Osteoblast (primary cell): ENCODE results near the gene TOP3B. TPM values are rescaled to one million over a fixed set of nuclear protein-coding genes. Genes with fewer than 3 reads are reported as not detected.

Experiments
- DNase-seq: peaks from one replicate; pipeline ENCODE4 v3.0.0; 2011; ENCODE audit warnings: low spot score, mixed read lengths; ENCODE audit not compliant: insufficient read length; ENCODE audit errors: missing footprints
- H2AFZ ChIP-seq: 2 replicates; pipeline ENCODE4 v1.6.0; 2011; ENCODE audit warnings: mild to moderate bottlenecking, low read length
- H3K27ac ChIP-seq: 2 replicates; pipeline ENCODE4 v1.5.1; 2011; ENCODE audit warnings: mild to moderate bottlenecking, low read depth, low read length, moderate library complexity
- H3K27me3 ChIP-seq: 2 replicates; pipeline ENCODE4 v1.6.0; 2012; ENCODE audit warnings: mild to moderate bottlenecking, control low read depth, inconsistent platforms, low read length, moderate library complexity; ENCODE audit not compliant: insufficient read depth
- H3K36me3 ChIP-seq: 2 replicates; pipeline ENCODE4 v1.5.1; 2011; ENCODE audit warnings: mild to moderate bottlenecking, low read length, control low read depth, moderate library complexity; ENCODE audit not compliant: insufficient read depth
- H3K4me1 ChIP-seq: 2 replicates; pipeline ENCODE4 v1.5.1; 2011; ENCODE audit warnings: mild to moderate bottlenecking, low read length, control low read depth, moderate library complexity; ENCODE audit not compliant: insufficient read depth
- H3K4me2 ChIP-seq: 2 replicates; pipeline ENCODE4 v1.6.0; 2011; ENCODE audit warnings: mild to moderate bottlenecking, low read length; ENCODE audit not compliant: insufficient read depth
- H3K4me3 ChIP-seq: fragments of 200-600 bp; sonication (generic); 3 replicates; pipeline ENCODE4 v1.5.1; 2012; ENCODE audit warnings: mild to moderate bottlenecking, low read length, inconsistent platforms; ENCODE audit not compliant: insufficient read depth
- H3K79me2 ChIP-seq: 2 replicates; pipeline ENCODE4 v1.6.0; 2012; ENCODE audit warnings: mild to moderate bottlenecking, low read length, control low read depth, inconsistent platforms; ENCODE audit not compliant: insufficient read depth
- H3K9me3 ChIP-seq: 2 replicates; pipeline ENCODE4 v1.5.1; 2011; ENCODE audit warnings: low read depth, low read length, control low read depth
- H4K20me1 ChIP-seq: 2 replicates; pipeline ENCODE4 v1.6.0; 2012; ENCODE audit warnings: mild to moderate bottlenecking, low read length, control low read depth; ENCODE audit not compliant: insufficient read depth
- total RNA-seq: library from RNA; depleted of rRNA; stranded (reverse); fragments of >200 nt; gene quantifications from 2 replicates; pipeline ENCODE4 v1.2.3, GENCODE V29; 2012
- TF ChIP-seq, protein P1 (sequence below): IDR thresholded peaks from 2 replicates; pipeline ENCODE4 v1.5.1; 2011; ENCODE audit warnings: mild to moderate bottlenecking, low read depth, low read length, moderate library complexity; ENCODE audit errors: extremely low read depth

Gene TOP3B
- total RNA-seq, 1 donor = 27.9 TPM

DNA sequence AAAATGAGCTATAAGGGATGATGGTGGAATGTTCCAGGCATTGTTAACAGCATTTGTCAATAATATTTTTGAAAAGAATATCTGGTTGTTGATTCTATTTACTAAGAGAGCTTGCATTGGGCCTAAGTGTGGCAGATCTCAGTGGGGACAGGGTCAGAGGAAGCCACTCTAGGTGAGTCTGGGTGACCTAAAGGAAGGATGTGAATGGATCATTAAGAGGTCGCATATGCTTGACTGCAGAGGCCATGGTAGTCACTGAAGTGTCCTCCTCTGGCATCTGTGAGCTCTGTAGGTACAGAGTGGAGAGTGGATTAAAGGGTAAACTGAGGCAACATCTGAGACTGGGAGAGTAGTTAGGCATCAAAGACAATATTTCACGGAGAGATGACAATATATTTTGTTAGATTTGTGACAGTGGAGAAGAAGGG, 37.9 kb upstream of the TOP3B start:
- Histone ChIP-seq H4K20me1 (no peaks in the 10 kb centered on the region), H3K4me1 (no peaks in the 10 kb centered on the region), H3K36me3 (no peaks in the 10 kb centered on the region), H3K79me2 (no peaks in the 10 kb centered on the region), H3K4me2 (no peak overlapping the region), H3K27ac (no peak overlapping the region), H2AFZ (no peak overlapping the region), H3K27me3 (peaks cover 6% of the 10 kb centered on the region), H3K4me3 (no peak overlapping the region), H3K9me3 (no peaks in the 10 kb centered on the region)
- DNase-seq = no peak
- TF ChIP-seq, protein P1, sequence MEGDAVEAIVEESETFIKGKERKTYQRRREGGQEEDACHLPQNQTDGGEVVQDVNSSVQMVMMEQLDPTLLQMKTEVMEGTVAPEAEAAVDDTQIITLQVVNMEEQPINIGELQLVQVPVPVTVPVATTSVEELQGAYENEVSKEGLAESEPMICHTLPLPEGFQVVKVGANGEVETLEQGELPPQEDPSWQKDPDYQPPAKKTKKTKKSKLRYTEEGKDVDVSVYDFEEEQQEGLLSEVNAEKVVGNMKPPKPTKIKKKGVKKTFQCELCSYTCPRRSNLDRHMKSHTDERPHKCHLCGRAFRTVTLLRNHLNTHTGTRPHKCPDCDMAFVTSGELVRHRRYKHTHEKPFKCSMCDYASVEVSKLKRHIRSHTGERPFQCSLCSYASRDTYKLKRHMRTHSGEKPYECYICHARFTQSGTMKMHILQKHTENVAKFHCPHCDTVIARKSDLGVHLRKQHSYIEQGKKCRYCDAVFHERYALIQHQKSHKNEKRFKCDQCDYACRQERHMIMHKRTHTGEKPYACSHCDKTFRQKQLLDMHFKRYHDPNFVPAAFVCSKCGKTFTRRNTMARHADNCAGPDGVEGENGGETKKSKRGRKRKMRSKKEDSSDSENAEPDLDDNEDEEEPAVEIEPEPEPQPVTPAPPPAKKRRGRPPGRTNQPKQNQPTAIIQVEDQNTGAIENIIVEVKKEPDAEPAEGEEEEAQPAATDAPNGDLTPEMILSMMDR = no peak

DNA sequence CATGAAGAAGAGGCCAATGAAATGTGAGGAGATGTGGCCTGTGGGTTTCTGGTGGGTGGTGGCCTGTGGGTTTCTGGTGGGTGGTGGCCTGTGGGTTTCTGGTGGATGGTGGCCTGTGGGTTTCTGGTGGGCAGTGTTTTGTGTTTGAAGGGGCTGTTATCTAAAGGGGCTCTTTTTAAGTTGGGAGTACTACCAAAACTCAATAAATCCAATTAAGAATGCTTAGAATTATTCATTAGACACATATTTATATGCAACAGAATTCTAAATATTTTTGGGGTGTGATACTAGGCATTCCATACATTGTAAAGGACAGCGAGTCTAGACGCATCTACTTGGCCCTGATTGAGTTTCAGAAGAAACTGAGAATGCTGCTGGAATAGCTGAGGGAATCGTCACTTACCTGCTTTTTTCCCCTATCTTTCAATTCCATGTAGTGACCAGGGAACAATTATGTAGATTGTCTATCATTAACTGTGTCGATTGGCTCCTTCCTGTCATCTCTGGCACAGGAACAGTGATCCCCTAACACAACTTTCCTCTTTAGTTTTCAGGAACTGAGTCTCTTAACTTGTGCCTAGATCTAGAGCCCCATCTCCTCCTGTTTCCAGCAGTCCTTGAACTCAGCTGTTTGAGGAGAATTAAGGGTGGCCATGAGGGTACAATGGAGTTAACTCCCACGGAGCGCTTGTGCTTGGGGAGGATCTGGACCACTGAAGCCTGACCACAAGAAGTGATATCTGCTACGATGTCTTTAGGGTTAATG, 37.3 kb upstream of the TOP3B start:
- no peaks in the 10 kb centered on the region for H3K9me3 ChIP-seq

DNA sequence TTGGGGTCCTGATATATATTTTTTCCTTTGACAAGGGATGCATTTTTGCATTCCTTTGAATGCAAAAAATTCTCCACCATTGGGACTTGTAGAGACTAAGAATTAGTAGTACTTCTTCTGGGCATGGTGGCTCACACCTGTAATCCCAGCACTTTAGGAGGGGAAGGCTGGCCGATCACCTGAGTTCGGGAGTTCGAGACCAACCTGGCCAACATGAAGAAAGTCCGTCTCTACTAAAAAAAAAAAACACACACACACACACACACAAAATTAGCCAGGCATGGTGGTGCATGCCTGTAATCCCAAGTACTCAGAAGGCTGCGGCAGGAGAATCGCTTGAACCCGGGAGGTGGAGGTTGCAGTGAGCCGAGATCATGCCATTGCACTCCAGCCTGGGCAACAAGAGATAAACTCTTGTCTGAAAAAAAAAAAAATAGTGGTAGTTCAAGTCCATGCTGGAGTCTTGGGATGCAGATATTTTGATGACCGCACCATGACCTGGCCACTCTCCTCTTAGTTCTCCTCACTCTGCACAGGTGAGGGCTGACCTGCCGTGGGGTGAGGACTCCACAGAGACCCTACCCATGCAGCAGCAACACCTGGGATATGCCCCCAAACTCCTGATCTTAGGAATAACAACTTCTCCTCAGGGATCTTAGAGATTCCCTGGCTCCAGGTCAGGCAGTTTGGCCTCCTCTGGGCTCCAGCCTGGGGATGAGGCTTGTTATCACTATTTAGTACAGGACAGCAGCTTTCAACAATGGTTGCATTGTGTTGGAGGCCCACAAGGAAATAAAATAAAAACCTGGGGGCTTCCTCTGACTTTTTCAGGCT, 36.5 kb upstream of the TOP3B start:
- no peaks in the 10 kb centered on the region for H3K4me1 ChIP-seq
- no peaks in the 10 kb centered on the region for H3K9me3 ChIP-seq
- TF ChIP-seq, protein P1 = no peak
- H2AFZ ChIP-seq = no peak overlapping the region
- H4K20me1 ChIP-seq = no peaks in the 10 kb centered on the region
- peaks cover 6% of the 10 kb centered on the region for H3K27me3 ChIP-seq
- H3K36me3 ChIP-seq = no peaks in the 10 kb centered on the region
- H3K79me2 ChIP-seq = no peaks in the 10 kb centered on the region
- DNase-seq = no peak
- no peak overlapping the region for H3K4me3 ChIP-seq
- H3K4me2 ChIP-seq = no peak overlapping the region
- no peak overlapping the region for H3K27ac ChIP-seq

More for the DNA sequence above, 37.3 kb upstream of the TOP3B start:
- Histone ChIP-seq H4K20me1 (no peaks in the 10 kb centered on the region), H3K4me1 (no peaks in the 10 kb centered on the region), H3K4me3 (no peak overlapping the region), H3K27ac (no peak overlapping the region), H2AFZ (no peak overlapping the region), H3K79me2 (no peaks in the 10 kb centered on the region), H3K36me3 (no peaks in the 10 kb centered on the region), H3K27me3 (peaks cover 6% of the 10 kb centered on the region), H3K4me2 (no peak overlapping the region)
- TF ChIP-seq, protein P1 = no peak
- DNase-seq = no peak

DNA sequence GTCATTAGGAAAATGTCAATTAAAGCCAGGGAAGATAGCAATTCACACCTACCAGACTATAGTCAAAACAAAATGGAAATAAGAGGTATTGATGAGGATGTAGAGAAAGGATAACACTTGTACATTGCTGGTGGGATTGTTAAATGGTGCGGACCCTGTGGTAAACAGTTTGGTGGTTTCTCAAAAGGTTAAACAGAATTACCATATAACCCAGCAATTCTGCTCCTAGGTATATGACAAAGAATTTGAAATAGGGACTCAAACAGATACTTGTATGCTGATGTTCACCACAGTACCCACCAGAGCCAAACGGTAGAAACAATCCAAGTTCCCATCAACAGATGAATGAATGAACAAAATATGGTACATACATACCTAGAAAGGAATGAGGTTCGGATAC, 33.0 kb upstream of the TOP3B start:
- Histone ChIP-seq H4K20me1 (no peaks in the 10 kb centered on the region), H3K4me2 (no peak overlapping the region), H3K36me3 (no peaks in the 10 kb centered on the region), H3K27me3 (peaks cover 7% of the 10 kb centered on the region), H3K9me3 (no peaks in the 10 kb centered on the region), H3K4me1 (no peaks in the 10 kb centered on the region), H3K79me2 (no peaks in the 10 kb centered on the region), H3K27ac (no peak overlapping the region), H3K4me3 (no peak overlapping the region), H2AFZ (no peak overlapping the region)
- DNase-seq = no peak
- TF ChIP-seq, protein P1 = no peak
